ENCODE results near the gene GRIFIN. TPM values are rescaled to one million over a fixed set of nuclear protein-coding genes. Genes with fewer than 3 reads are reported as not detected.

Gene GRIFIN
- total RNA-seq, 3 donors from 2014 or later: not detected

DNA sequence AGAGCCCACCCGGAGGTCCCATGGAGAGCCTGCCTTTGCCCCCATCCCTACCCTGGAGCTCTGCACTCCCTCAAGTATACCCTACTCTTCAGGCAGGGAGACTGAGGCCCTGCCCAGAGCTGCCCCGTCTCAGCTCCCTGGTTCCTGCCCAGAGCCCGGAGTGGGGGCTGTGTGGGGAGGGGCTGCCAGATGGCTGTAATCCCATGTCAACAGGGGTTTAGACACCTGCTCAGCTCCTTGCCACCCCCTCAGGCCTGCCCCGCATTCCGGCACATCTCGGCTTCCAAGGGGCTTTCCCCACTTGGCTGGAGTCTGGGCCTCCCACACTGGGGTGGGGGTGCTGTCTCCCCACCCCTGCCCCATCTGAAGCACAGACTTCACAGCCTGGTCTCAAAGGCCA, 22.5 kb upstream of the GRIFIN start:
- TF ChIP-seq, protein P1, sequence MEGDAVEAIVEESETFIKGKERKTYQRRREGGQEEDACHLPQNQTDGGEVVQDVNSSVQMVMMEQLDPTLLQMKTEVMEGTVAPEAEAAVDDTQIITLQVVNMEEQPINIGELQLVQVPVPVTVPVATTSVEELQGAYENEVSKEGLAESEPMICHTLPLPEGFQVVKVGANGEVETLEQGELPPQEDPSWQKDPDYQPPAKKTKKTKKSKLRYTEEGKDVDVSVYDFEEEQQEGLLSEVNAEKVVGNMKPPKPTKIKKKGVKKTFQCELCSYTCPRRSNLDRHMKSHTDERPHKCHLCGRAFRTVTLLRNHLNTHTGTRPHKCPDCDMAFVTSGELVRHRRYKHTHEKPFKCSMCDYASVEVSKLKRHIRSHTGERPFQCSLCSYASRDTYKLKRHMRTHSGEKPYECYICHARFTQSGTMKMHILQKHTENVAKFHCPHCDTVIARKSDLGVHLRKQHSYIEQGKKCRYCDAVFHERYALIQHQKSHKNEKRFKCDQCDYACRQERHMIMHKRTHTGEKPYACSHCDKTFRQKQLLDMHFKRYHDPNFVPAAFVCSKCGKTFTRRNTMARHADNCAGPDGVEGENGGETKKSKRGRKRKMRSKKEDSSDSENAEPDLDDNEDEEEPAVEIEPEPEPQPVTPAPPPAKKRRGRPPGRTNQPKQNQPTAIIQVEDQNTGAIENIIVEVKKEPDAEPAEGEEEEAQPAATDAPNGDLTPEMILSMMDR (IDR thresholded peaks at IDR 0.05): no peak
- no peak for DNase-seq
- intact Hi-C loops (cut with DNase I, micrococcal nuclease): no loop called here
- Histone ChIP-seq H3K9me3 (no peaks in the 10 kb centered on the region), H3K36me3 (ENCODE audit: low read depth) (no peaks in the 10 kb centered on the region), H3K4me3 (no peak overlapping the region), H3K4me1 (ENCODE audit: low read depth) (peaks cover 12% of the 10 kb centered on the region)
- ATAC-seq: no peak

DNA sequence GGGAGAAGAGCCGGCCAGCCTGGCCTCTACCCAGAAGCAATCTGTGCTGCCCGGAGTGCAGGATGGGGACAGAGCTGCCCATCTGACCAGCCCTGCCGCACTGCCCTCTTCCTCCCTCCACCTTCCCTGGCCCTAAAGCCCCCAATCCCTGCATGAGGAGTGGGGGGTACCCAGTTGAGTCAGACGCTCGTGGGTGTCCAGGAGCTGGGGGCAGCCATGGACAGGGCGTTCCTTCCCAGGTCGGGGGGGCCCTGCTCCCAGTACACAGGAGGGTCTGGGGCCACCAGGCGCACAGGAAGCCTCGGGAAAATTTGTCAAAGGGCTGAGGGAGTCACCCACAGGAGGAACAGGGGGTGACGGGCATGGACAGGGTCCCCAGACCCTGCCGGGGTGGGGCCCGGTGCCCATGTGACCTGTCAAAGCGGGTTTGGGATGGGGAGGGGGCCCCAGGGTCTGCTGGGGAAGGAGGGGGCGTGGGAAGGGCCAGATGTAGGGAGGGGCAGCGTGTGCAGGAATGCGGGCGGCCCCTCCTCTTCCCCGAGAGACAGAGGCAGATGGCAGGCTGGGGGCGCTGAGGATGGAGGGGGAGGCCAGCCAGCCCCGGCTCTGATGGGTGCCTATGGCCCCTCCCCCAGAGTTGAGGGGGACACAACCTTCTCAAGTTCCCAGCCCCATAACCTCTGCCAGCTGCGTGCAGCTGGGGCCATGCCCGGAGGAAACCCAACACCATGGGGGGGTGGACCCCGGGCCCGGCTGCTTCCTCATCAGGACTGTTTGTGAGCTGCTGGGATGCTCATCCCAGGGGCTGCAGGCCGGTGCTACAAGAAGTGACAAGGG, 21.5 kb upstream of the GRIFIN start:
- H3K4me1 ChIP-seq (ENCODE audit: low read depth): peaks cover 18% of the 10 kb centered on the region
- TF ChIP-seq, protein P1 (IDR thresholded peaks at IDR 0.05): no peak
- ATAC-seq: no peak
- intact Hi-C loops (cut with DNase I, micrococcal nuclease): no loop called here
- no peak overlapping the region for H3K4me3 ChIP-seq
- H3K9me3 ChIP-seq: no peaks in the 10 kb centered on the region
- DNase-seq: no peak
- H3K36me3 ChIP-seq (ENCODE audit: low read depth): no peaks in the 10 kb centered on the region

- DNase-seq (no peak), ATAC-seq (no peak)
- Histone ChIP-seq H3K36me3 (ENCODE audit: low read depth) (no peaks in the 10 kb centered on the region), H3K4me1 (ENCODE audit: low read depth) (peaks cover 18% of the 10 kb centered on the region), H3K4me3 (no peak overlapping the region), H3K9me3 (no peaks in the 10 kb centered on the region)
- TF ChIP-seq, protein P1 (IDR thresholded peaks at IDR 0.05): no peak
- intact Hi-C loops (cut with DNase I, micrococcal nuclease): no loop called here
Observed at GRCh38 chr7:2497065-2497464, 20.9 kb upstream of the GRIFIN start.

DNA sequence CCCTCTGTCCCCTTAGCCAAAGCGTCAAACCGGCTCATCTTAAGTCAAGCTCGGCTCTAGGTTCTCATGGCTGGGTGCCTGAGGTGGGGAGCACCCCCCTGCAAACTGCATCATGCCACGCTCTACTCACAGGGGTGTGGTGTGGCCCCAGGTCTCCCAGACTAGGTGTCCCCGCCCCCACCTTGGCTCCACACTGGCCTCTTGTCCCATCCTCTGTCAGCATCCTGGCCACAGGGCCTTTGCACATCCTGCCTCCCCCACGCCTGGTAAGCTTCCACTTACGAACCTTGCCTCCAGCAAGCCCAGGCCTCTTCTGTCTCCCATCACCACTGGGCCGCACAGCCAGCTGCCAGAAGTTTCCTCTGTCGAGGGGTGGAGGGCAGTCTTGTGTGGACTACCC, 20.2 kb upstream of the GRIFIN start:
- DNase-seq: no peak
- Histone ChIP-seq H3K4me3 (no peak overlapping the region), H3K9me3 (no peaks in the 10 kb centered on the region), H3K4me1 (ENCODE audit: low read depth) (peaks cover 18% of the 10 kb centered on the region), H3K36me3 (ENCODE audit: low read depth) (no peaks in the 10 kb centered on the region)
- ATAC-seq: no peak
- TF ChIP-seq, protein P1 (IDR thresholded peaks at IDR 0.05): no peak
- intact Hi-C loops (cut with DNase I, micrococcal nuclease): no loop called here

DNA sequence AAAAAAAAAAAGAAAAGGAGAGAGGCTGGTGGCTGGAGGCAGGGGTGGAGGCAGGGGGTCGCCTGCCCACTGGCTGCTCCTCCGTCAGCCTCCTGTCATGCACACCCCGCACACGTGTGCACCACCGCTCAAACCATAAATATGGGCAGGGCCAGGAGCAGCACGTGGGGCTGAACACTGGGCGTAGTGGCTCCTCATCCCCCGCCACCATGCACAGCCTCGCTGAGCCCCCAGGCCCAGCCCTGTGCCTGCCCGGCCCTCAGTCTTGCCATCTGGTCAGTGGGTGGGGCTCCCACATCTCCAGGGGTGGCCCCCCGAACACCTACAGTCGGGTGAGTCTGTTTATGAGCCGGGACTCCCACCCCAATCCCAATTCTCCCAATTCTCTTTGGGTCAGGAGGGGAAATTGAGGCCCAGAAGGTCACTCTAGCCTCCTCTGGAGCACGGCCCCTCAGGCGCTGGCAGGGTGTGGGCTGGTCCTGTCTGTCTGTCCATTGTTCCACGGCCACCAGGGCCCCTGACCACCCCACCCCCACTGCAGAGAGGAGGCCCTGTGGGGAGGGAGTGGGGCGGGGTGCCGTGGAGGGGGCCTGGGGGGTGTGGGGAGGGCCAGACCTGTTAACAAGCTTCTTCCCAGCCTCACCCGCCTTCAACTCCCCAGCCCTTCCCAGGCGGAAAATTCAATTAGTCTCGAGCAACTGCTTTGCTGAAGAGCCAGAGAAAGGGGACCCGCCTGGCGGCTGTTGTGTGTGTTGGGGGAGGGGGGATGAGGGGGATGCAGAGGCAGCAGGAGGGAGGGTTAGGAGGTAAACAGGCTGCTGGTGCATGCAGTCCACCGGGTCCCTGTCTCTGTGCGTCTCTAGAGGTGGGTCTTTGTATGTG, 19.5 kb upstream of the GRIFIN start:
- intact Hi-C loops (cut with DNase I, micrococcal nuclease): no loop called here
- H3K36me3 ChIP-seq (ENCODE audit: low read depth): no peaks in the 10 kb centered on the region
- peaks cover 18% of the 10 kb centered on the region for H3K4me1 ChIP-seq (ENCODE audit: low read depth)
- DNase-seq (no peak), ATAC-seq (peak; percentile 56)
- TF ChIP-seq, protein P1 (IDR thresholded peaks at IDR 0.05): no peak
- no peak overlapping the region for H3K4me3 ChIP-seq
- H3K9me3 ChIP-seq: no peaks in the 10 kb centered on the region

Measured in mucosa of descending colon (tissue), 3 donors.